NCI-H748 treated with DMSO at 0.1 percent for 48 hours (cell line): ENCODE results near the gene DIP2A.

Source experiments
- DNase-seq: peaks from one replicate; lab custom pipeline; 2025; lab: John Stamatoyannopoulos, UW

DIP2A gene

GRCh38 chr21:46458315-46459023 is at the start of gene DIP2A:
TSS of gene DIP2A (plus strand) at chr21:46458891. CDS start at chr21:46459132, 241 bp downstream.
- peak; percentile 89 for DNase-seq

DNA sequence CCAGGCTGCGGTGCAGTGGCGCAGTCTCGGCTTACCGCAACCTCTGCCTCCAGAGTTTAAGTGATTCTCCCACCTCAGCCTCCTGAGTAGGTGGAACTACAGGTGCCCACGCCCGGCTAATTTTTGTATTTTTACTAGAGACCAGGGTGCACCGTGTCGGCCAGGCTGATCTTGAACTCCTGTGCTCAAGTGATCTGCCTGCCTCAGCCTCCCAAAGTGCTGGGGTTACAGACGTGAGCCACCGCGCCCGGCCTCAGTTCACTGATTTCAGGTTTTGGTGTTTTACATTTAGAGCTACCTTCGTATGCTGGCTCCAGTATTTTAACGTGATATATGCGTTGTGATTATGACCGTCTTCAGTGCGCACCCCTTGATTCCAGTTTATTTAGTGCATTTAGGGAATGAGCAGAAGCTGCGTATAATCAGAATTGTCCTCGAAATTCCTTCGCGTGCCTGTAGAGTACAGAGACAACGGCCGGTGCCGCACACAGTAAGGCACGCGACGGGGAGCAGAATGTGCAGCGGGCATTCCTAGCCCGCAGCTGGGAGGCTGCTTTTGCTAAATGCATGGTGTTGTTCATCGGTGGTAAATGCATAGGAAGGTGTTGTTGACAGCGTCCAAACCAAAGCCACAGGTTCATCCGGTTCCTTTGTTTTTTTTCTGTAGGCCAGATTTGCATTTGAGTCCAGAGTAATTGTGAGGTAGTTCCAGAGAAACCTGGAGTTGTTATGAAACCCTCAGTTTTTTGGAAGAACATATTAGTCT is 48.9 kb upstream of the DIP2A start:
- no peak for DNase-seq

DNA sequence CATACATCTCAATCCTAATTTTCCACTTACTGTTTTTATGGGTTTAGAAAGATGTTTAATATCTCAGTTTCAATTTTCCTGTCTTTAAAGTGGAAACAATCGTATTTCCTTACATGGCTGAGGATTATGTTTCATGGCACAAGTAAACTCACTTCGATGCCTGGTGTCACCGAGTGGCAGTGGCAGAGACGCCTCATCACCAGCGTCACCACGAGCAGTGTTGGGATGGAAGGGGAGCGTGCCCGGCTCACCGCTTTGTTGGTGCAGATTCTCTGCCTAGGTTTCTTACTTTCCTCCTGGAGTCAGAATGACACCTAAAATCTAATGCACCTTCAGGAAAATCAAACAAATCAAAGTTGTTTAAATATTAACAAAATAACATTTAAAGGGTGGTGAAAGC is 48.2 kb upstream of the DIP2A start:
- no peak for DNase-seq

- no peak for DNase-seq
These were observed 47.5 kb upstream of the DIP2A start for GRCh38 chr21:46411236-46411635.

- DNase-seq: no peak
These were observed 47.0 kb upstream of the DIP2A start for GRCh38 chr21:46411691-46412090.

DNA sequence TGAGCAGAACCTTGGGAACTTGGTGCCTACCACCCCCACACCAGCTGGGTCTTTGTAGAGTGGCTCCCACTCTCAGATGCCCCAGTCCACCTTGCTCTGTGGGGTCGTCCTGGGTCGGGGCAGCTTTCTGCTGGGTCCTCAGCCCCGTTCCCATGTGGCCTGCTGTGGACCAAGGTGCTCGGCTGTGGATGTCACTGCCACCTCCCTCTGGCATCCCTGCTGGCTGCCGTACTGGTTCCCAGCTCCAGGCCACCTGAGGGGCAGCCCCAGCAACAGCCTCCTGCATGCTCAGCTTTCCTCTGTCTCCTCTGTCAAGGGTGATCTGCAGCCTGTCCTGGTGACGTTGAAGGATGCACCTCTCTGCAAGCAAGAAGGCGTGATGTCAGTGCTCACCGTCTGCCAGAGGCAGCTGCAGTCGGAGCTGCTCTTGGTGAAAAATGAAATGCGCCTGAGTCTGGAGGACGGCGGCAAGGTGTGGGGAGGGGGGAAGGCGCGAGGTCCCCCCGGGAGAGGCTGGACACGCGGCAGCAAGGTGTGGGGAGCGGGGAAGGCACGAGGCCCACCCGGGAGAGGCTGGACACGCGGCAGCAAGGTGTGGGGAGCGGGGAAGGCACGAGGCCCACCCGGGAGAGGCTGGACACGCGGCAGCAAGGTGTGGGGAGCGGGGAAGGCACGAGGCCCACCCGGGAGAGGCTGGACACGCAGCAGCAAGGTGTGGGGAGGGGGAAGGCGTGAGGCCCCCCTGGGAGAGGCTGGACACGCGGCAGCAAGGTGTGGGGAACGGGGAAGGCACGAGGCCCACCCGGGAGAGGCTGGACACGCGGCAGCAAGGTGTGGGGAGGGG is 45.9 kb upstream of the DIP2A start:
- DNase-seq: no peak

DNA sequence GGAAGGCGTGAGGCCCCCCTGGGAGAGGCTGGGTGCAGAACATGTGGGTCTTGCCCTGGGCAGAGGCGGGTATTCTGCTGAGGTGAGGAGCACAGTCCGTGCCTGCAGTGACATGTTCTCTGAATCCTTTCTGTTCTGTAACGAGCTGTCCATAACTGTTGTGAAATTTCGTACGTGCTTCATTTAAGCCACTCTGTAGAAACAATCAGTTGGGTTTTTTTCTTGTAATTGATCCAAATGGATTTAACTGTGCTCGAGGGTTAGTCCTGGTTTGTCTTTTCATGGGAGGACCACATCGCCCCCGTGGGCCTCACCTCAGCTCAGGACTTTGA is 45.4 kb upstream of the DIP2A start:
- no peak for DNase-seq

- no peak for DNase-seq
These were observed 43.8 kb upstream of the DIP2A start for GRCh38 chr21:46414965-46415275.

- DNase-seq: no peak
These were observed 42.1 kb upstream of the DIP2A start for GRCh38 chr21:46416551-46416950.

DNA sequence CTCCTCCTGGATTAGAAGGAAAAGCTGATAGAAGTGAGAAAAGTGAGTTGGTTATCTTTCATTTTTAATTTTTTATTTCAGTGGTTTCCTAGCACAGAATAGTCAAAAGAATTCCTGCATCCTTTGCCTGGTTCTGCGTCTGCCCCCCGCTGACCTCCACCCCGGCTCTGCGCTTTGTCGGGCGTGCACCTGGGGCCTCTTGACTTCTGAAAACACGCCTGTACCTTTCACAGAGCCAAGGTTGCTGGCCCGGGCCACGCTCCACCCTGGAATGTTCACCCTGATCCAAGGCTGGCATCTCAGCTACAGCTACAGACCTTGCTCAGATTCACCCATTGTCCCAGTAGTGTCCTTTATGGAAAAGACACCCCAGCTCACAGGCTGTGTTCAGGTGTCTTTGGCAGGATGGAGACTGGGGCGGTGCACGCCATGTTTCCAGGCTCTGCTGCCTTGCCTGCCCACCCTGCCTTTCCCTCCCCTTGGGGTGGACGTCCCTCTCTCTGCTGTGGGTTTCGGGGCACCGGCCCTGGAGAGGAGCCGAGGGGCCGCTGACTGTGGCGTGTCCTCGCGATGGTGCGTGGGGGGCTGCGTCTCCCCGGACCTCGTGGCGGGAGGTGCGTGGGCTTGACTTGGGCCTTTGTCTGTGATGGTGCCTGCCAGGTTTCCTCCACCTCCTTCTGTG is 40.3 kb upstream of the DIP2A start:
- no peak for DNase-seq

DNA sequence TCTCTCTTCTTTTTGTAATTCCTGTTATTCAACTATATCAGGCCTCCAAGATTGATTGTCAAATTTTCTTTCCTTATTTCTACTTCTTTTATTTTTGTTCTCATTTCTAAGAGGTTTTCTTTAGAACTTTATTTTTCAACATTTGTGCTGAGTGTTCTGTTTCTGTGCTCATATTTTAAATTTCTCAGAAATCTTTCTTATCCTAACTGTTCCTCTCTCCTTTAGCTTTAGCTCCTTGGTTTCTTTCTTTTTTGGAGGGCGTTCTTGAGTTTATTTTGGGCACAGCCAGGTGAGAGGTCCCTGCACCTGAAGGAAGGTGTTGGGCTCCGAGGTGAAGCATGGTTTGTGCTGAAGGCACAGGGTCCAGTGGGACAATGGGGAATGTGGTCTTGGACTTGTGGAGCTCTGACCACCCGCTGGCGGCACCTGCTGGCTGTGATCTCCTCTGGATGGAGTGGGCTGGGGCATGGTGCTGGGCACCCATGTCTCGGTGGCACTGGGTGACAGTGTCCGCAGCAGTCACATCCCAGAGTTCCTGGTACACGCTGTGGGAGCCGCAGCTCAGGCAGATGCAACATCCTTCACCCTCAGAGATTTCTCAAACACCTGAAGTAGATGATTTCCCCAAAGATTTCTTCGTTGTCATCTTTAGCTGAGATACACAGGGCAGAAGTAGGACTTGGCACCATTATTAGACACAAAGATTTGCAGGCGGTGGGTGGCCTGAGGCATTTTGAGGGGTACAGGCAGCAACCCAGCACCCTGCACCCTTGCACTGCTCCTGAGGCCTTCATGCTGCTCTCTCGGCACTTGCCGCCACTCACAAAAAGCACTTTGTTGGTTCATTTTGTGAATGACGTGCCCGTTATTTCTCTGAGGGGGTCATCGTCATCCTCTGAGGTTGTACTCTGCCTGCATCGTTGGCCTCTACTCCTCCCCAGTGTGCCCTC is 38.2 kb upstream of the DIP2A start:
- no peak for DNase-seq

- no peak for DNase-seq
These were observed 37.4 kb upstream of the DIP2A start for GRCh38 chr21:46421191-46421750.

DNA sequence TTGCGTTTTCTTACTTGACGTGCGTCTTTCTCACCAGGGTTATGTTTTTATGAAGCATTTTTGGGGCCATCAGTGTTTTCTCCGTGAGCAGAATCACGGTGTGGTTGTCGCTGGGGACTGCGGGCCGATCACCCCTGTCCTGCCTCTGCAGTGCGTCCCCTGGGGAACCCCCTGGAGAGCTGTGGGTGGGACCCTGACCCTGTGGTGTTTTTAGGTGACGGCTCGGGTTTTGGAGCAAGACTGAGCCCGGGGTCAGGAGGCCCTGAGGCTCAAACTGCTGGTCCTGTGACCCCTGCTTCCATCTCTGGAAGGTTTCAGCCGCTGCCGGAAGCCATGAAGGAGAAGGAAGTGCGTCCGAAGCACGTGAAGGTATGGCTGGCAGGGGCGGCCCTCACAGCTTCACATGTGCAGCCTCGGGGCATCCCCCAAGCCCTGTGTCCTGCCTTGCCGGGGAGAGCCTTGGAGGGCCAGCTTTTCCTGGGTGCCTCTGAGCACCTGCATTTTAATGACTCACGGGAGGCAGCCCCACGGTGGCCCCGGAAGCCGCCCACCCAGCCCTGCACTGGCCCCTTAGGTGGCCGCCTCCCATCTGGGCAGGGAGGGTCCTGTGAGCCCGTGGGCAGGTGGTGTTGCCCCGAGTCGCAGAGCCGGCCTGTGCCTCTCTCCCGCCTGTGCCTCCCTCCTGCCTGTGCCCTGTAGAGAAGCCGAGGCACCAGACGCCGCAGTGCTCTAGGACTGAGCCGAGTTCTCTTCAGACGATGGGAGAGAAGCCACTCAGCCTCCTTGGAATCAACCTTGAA is 36.7 kb upstream of the DIP2A start:
- DNase-seq: no peak

DNA sequence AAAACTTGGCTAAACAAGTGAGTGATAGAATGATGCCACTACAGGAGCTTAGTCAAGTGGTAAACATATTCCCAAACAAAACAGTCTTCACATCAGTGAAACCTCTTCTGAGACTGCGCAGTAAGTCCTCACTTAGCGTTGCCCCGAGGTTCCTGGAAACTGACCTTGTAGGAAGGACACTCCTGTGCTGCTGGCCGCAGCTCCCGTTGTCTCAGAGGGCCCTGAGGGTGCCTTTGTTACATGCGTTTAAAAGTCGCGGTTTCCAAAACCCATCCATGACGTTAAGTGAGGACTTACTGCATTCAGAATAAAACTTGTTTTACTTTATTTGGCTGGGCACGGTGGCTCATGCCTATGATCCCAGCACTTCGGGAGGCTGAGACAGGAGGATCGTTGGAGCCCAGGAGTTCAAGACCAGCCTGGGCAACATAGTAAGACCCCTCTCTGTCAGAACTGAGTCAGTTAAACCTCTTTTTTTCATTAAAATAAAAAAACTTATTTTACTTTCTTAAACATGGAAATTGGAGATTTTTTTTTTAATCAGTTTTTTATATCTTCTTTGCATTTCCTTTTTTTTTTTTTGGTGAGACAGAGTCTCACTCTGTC is 36.0 kb upstream of the DIP2A start:
- DNase-seq: no peak

GRCh38 chr21:46423546-46424038 is 35.1 kb upstream of the DIP2A start:
- no peak for DNase-seq

- DNase-seq: no peak
These were observed 34.6 kb upstream of the DIP2A start for GRCh38 chr21:46424039-46424591.

- DNase-seq: no peak
These were observed 34.1 kb upstream of the DIP2A start for GRCh38 chr21:46424621-46425020.

- no peak for DNase-seq
These were observed 33.6 kb upstream of the DIP2A start for GRCh38 chr21:46425041-46425440.

GRCh38 chr21:46425571-46425970 is 33.1 kb upstream of the DIP2A start:
- no peak for DNase-seq
